Vagina (tissue), 2 donors: ENCODE results near the gene PTGR3.

Source experiments
- POLR2A ChIP-seq, 2 donors: fragments of 450-650 bp; IDR thresholded peaks; one replicate each; pipeline ENCODE4 v1.6.1; 2017; ENCODE audit warnings: antibody characterized with exemption in 2 of 2, mild to moderate bottlenecking in 2 of 2, moderate library complexity in 2 of 2
- POLR2AphosphoS5 ChIP-seq, 2 donors: sonication (generic); formaldehyde crosslinking; IDR thresholded peaks; one replicate each; pipeline ENCODE4 v1.9.0; 2017; ENCODE audit warnings: antibody characterized with exemption in 2 of 2, mild to moderate bottlenecking in 2 of 2, low read depth in 1 of 2; ENCODE audit not compliant: insufficient read depth in 1 of 2
- TF ChIP-seq, protein P1 (sequence below), 3 experiments: fragments of 450-650 bp in 2 of 3; fragments of 200-600 bp in 1 of 3; sonication (generic) in 1 of 3; IDR thresholded peaks; one replicate each; pipeline ENCODE4 v1.5.1; 2017 to 2019; ENCODE audit warnings: antibody characterized with exemption in 3 of 3, mild to moderate bottlenecking in 2 of 3, moderate library complexity in 2 of 3

DNA sequence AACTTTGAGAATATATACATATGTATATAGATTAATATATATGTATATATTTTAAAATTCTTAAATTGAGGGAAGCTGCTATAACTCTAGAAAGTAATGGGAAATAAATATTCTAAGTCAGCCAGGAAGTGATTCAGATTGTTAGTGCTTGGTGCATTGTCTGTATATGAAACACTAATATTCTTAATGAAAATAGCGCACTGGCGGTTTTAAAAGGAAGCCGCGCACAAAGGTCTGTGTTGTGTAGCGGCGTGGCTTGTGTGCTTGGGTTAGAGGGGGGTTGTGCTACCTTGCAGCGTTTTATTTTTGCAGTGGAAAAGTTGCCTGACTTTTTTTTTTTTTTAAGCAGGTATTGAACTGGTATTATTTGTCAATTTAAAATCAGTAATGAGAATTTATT lies 13.0 kb upstream of the PTGR3 start:
- TF ChIP-seq POLR2A (IDR thresholded peaks at IDR 0.05) (no peak), POLR2AphosphoS5 (IDR thresholded peaks at IDR 0.05; ENCODE audit: insufficient read depth in 1 of 2, low read depth in 1 of 2) (no peak)
- TF ChIP-seq, protein P1, sequence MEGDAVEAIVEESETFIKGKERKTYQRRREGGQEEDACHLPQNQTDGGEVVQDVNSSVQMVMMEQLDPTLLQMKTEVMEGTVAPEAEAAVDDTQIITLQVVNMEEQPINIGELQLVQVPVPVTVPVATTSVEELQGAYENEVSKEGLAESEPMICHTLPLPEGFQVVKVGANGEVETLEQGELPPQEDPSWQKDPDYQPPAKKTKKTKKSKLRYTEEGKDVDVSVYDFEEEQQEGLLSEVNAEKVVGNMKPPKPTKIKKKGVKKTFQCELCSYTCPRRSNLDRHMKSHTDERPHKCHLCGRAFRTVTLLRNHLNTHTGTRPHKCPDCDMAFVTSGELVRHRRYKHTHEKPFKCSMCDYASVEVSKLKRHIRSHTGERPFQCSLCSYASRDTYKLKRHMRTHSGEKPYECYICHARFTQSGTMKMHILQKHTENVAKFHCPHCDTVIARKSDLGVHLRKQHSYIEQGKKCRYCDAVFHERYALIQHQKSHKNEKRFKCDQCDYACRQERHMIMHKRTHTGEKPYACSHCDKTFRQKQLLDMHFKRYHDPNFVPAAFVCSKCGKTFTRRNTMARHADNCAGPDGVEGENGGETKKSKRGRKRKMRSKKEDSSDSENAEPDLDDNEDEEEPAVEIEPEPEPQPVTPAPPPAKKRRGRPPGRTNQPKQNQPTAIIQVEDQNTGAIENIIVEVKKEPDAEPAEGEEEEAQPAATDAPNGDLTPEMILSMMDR (IDR thresholded peaks at IDR 0.05): no peak
